AG09319 (cell line): ENCODE results near the gene KCNJ5.

Source experiments
- DNase-seq: peaks from one replicate; pipeline ENCODE4 v3.0.0-alpha.2; 2010; ENCODE audit warnings: low read depth; ENCODE audit errors: extremely low read depth
- CTCF ChIP-seq: IDR thresholded peaks from 2 replicates; pipeline ENCODE4 v1.5.1; 2011; ENCODE audit warnings: low read depth, mild to moderate bottlenecking, inconsistent platforms, low read length, moderate library complexity

KCNJ5 gene

GRCh38 chr11:128928400-128928799 is 37.2 kb downstream of the KCNJ5 start:
- TF ChIP-seq CTCF, result no peak
- no peak for DNase-seq

GRCh38 chr11:128929468-128929867 is 38.3 kb downstream of the KCNJ5 start:
- no peak for TF ChIP-seq CTCF
- no peak for DNase-seq

- no peak for TF ChIP-seq CTCF
- no peak for DNase-seq
These were observed 38.8 kb downstream of the KCNJ5 start for GRCh38 chr11:128929991-128930390.

GRCh38 chr11:128931066-128931465 is 39.9 kb downstream of the KCNJ5 start:
- no peak for DNase-seq

GRCh38 chr11:128931668-128932067 is 40.5 kb downstream of the KCNJ5 start:
- no peak for DNase-seq
- no peak for TF ChIP-seq CTCF

More at GRCh38 chr11:128931066-128931465, 39.9 kb downstream of the KCNJ5 start:
- TF ChIP-seq CTCF, result no peak

- TF ChIP-seq CTCF, result no peak
- no peak for DNase-seq
These were observed 42.5 kb downstream of the KCNJ5 start for GRCh38 chr11:128933481-128934178.

- no peak for DNase-seq
- TF ChIP-seq CTCF, result no peak
These were observed 43.2 kb downstream of the KCNJ5 start for GRCh38 chr11:128934351-128934750.
